Measurements from ENCODE around the gene ZCCHC14. TPM values are rescaled to one million over a fixed set of nuclear protein-coding genes. Genes with fewer than 3 reads are reported as not detected.
A peak's percentile ranks its signal among the peaks of the same experiment; 100 is the strongest.
"Not testable (repeated sequence)": the region's sequence is repeated elsewhere in the genome, so short reads cannot be mapped to it uniquely, and the experiment has no call there.

The ZCCHC14 gene
- total and polyA plus RNA-seq, 5 donors: 11.1 to 29.4 (median 22.8) TPM

DNA sequence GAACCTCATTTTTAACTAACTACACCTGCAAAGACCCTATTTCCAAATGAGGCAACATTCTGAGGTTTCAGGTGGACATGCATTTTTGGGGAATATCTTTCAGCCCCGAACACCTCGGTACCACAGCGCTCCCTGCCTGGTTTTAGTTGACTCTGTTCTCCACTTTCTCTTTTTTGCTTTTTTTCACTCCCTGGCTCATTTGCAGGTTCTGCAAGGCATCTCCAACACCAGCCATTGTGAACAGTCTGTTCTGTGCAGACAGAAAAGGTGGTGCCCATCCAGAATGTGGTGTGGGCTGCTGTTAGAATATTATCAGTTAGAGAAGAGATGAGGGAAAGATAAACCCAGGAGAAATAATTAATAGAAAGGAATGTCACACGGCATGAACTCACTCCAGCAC lies 32.5 kb upstream of the ZCCHC14 start:
- ATAC-seq (no peak), DNase-seq (no peak)
- intact Hi-C loops (cut with DNase I): no loop called here
- Histone ChIP-seq H3K27ac (ENCODE audit: low read length) (no peak overlapping the region), H3K4me1 (ENCODE audit: control insufficient read depth, insufficient read depth, low read length) (peaks cover under 1% of the 10 kb centered on the region), H3K27me3 (ENCODE audit: control insufficient read depth, insufficient read depth) (no peaks in the 10 kb centered on the region), H3K4me3 (ENCODE audit: low read length) (no peak overlapping the region), H3K9me3 (ENCODE audit: control insufficient read depth, low read length) (peaks cover 1% of the 10 kb centered on the region)
- 62% methylated on average over 4 of the region's 4 CpGs for WGBS

DNA sequence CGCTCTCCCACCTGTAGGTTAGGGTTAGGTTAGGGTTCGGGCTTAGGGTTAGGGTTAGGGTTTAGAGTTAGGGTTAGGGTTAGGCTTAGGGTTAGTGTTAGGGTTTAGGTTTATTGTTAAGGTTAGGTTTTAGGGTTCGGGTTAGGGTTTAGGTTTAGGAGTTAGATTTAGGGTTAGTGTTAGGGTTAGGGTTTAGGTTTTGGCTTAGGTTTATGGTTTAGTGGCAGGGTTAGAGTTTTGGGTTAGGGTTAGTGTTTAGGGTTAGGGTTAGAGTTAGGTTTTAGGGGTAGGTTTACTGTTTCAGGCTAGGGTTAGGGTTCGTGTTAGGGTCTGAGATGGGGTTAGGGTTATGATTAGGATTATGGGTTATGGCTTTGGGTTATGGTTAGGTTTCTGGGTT lies 31.6 kb upstream of the ZCCHC14 start:
- ATAC-seq (no peak), DNase-seq (no peak)
- 84% methylated on average over 4 of the region's 4 CpGs for WGBS
- H3K27ac ChIP-seq (ENCODE audit: low read length): no peak overlapping the region
- no peak overlapping the region for H3K4me3 ChIP-seq (ENCODE audit: low read length)
- H3K9me3 ChIP-seq (ENCODE audit: control insufficient read depth, low read length): peaks cover 1% of the 10 kb centered on the region
- H3K27me3 ChIP-seq (ENCODE audit: control insufficient read depth, insufficient read depth): no peaks in the 10 kb centered on the region
- peaks cover 3% of the 10 kb centered on the region for H3K4me1 ChIP-seq (ENCODE audit: control insufficient read depth, insufficient read depth, low read length)
- intact Hi-C loops (cut with DNase I): no loop called here

DNA sequence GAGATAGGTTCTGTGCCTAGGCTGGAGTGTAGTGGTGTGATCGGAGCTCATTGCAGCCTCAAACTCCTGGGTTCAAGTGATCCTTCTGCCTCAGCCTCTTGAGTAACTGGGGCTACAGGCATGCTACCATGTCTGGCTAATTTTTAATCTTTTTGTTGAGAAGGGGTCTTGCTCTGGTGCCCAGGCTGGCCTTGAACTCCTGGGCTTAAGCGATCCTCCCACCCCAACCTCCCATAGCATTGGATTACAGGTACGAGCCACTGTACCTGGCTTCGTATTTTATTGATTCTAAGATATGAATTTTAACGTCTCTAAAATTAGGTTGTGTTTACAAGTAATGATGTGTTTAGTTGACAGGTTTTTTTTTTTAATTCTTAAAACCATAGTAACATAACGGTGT lies 30.8 kb upstream of the ZCCHC14 start:
- H3K27ac ChIP-seq (ENCODE audit: low read length); H3K4me3 ChIP-seq (ENCODE audit: low read length); H3K9me3 ChIP-seq (ENCODE audit: control insufficient read depth, low read length); DNase-seq; H3K4me1 ChIP-seq (ENCODE audit: control insufficient read depth, insufficient read depth, low read length); ATAC-seq; H3K27me3 ChIP-seq (ENCODE audit: control insufficient read depth, insufficient read depth); intact Hi-C loops (cut with DNase I): not testable (repeated sequence)
- WGBS: 92% methylated on average over 6 of the region's 6 CpGs

DNA sequence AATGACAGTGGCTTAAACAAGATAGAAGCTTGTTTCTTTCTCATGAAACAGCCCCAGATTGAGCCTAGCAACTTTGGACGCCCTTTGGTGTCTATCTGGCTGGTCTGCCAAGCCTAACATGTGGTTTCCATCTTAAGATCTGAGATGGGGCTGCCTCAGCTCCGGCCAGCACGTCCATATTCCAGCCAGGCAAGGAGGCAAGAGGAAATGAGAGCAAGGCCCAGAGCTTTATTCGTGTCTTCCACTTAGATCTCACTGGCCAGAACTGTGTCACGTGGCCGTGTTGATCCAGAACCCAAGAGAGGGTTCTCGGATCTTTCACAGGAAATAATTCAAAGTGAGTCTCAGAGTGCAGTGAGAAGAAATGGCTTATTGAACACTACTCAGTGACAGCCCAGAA lies 28.9 kb upstream of the ZCCHC14 start:
- intact Hi-C loops (cut with DNase I); H3K4me3 ChIP-seq (ENCODE audit: low read length); H3K9me3 ChIP-seq (ENCODE audit: control insufficient read depth, low read length); H3K27ac ChIP-seq (ENCODE audit: low read length); H3K27me3 ChIP-seq (ENCODE audit: control insufficient read depth, insufficient read depth); ATAC-seq: not testable (repeated sequence)
- peak; percentile 49 to 82 (median 69) for DNase-seq
- peaks cover 10% of the 10 kb centered on the region for H3K4me1 ChIP-seq (ENCODE audit: control insufficient read depth, insufficient read depth, low read length)
- WGBS: 49% methylated on average over 7 of the region's 7 CpGs

DNA sequence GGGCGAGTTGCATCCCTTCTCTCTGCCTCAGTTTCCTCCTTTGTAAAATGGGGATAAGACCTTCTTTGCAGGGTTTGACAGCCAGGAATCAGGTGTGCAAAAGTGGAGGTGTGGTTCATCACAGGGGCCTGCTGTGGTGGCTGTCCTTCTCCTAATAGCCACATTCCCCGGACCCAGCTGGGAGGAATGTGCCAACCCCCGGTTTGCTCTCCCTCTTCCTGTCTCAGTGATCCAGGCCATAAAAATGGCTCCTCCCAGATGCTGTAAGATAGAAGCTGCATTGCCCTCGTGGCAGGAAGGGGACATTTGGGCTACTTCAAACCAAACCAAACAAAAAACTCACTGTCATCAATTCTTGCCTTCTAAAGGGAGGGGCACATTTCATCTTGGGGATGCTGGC lies 26.3 kb upstream of the ZCCHC14 start:
- H3K27me3 ChIP-seq (ENCODE audit: control insufficient read depth, insufficient read depth); DNase-seq; ATAC-seq; H3K4me3 ChIP-seq (ENCODE audit: low read length); H3K9me3 ChIP-seq (ENCODE audit: control insufficient read depth, low read length); intact Hi-C loops (cut with DNase I): not testable (repeated sequence)
- Histone ChIP-seq H3K27ac (ENCODE audit: low read length) (peak overlapping the region; percentile 73), H3K4me1 (ENCODE audit: control insufficient read depth, insufficient read depth, low read length) (peaks cover 14% of the 10 kb centered on the region)
- 28% methylated on average over 4 of the region's 4 CpGs for WGBS

DNA sequence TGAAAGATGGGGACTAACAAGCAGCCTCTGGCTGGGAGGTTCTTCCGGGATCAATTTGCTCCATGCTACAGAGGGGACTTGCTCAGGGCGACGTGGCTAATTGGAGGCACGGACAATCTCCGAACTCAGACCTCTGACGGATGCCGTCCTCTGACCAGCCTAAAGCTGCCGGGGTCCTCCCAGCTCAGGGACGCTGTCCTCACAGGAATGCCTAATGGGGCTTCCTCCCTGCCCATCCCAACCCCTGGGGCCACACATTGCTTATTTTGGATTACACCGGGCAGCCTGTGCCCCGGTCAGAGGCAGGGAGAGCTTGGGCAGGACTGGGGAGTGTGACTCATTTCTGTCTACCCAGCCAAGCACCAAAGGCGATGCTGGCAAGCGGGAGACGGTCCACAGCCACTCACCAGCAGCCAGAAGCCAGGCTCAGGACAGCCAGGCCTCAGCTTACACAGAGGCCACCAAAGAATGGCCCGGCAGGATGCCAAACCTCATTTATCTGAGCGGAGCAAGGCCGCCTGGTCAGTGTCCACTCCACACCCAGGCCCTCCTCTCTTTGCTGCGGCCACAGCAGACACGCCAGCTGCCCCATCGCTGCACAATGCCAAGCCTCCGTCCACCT lies 25.7 kb upstream of the ZCCHC14 start:
- H3K4me3 ChIP-seq (ENCODE audit: low read length): not testable (repeated sequence)
- WGBS: 44% methylated on average over 21 of the region's 21 CpGs

DNA sequence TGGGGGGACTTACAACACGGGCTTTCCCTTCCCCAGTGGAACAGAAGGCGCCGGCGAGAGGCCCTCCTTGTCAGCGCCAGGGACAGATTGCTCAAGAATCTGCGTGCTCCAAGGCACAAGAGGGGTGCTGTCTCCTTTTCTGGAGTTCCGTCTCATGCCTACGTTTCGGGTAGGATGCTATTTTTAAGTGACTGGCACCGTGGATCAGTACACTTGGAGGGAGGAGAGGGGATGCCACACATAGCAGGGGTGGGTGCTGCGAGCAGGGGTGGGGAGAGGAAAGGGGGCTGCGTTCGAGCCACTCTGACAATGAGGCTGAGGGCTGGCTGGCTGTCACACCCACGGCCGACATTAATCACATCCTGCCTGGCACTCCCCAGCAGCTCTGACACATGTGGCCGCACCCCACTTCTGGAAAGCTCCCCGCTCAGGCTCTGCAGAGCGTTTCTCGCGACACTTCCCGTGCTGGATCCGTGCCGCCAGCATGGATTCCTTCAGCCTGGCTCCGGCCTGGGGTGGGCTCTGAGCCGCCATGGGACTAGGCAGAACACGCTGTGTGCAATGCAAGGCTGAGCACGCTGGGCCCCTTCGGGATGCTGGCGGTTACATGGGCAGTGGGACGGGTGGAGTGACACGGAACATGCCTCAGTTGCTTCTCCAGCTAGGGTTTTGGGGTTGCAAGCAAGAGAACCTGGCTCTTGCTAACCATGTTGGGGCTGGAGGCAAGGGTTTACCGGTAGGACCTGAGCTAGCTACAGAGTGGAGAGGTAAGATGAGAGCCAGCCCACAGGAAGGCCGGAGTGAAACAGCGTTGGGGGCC lies 25.0 kb upstream of the ZCCHC14 start:
- H3K4me3 ChIP-seq (ENCODE audit: low read length); intact Hi-C loops (cut with DNase I); H3K9me3 ChIP-seq (ENCODE audit: control insufficient read depth, low read length); H3K27me3 ChIP-seq (ENCODE audit: control insufficient read depth, insufficient read depth): not testable (repeated sequence)
- Histone ChIP-seq H3K27ac (ENCODE audit: low read length) (peak overlapping the region; percentile 99), H3K4me1 (ENCODE audit: control insufficient read depth, insufficient read depth, low read length) (peaks cover 14% of the 10 kb centered on the region)
- ATAC-seq: peak; percentile 75 to 89
- 32% methylated on average over 32 of the region's 34 CpGs for WGBS
- peak; percentile 92 to 93 (median 93) for DNase-seq

More for the DNA sequence above, 25.7 kb upstream of the ZCCHC14 start:
- intact Hi-C loops (cut with DNase I); H3K27me3 ChIP-seq (ENCODE audit: control insufficient read depth, insufficient read depth); H3K9me3 ChIP-seq (ENCODE audit: control insufficient read depth, low read length): not testable (repeated sequence)
- DNase-seq (peak; percentile 92 to 96 (median 94)), ATAC-seq (peak; percentile 84 to 90)
- Histone ChIP-seq H3K4me1 (ENCODE audit: control insufficient read depth, insufficient read depth, low read length) (peaks cover 14% of the 10 kb centered on the region), H3K27ac (ENCODE audit: low read length) (peak overlapping the region; percentile 73)

DNA sequence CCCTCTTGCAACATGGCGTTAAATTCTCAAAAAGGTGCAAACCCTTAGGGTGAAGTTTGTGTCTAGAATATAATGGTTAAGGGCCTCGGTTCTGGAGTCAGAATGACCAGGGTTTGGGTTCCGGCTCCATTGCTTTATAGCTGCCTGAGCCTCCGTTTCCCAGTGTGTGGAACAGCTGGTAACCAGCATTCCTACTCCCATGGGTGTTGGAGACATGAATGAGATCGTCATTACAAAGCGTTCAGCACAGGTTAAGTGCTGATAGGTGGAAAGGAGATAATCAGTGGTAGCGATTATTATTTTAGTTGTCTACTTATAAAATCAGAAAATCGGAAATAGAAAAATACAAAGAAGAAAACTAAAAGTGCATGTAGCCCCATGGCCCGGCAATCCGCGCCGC lies 23.5 kb upstream of the ZCCHC14 start:
- DNase-seq (no peak), ATAC-seq (no peak)
- H3K4me3 ChIP-seq (ENCODE audit: low read length): no peak overlapping the region
- peaks cover 14% of the 10 kb centered on the region for H3K4me1 ChIP-seq (ENCODE audit: control insufficient read depth, insufficient read depth, low read length)
- H3K27me3 ChIP-seq (ENCODE audit: control insufficient read depth, insufficient read depth): no peaks in the 10 kb centered on the region
- peak overlapping the region; percentile 85 for H3K27ac ChIP-seq (ENCODE audit: low read length)
- 76% methylated on average over 12 of the region's 12 CpGs for WGBS
- intact Hi-C loops (cut with DNase I): no loop called here
- no peaks in the 10 kb centered on the region for H3K9me3 ChIP-seq (ENCODE audit: control insufficient read depth, low read length)

DNA sequence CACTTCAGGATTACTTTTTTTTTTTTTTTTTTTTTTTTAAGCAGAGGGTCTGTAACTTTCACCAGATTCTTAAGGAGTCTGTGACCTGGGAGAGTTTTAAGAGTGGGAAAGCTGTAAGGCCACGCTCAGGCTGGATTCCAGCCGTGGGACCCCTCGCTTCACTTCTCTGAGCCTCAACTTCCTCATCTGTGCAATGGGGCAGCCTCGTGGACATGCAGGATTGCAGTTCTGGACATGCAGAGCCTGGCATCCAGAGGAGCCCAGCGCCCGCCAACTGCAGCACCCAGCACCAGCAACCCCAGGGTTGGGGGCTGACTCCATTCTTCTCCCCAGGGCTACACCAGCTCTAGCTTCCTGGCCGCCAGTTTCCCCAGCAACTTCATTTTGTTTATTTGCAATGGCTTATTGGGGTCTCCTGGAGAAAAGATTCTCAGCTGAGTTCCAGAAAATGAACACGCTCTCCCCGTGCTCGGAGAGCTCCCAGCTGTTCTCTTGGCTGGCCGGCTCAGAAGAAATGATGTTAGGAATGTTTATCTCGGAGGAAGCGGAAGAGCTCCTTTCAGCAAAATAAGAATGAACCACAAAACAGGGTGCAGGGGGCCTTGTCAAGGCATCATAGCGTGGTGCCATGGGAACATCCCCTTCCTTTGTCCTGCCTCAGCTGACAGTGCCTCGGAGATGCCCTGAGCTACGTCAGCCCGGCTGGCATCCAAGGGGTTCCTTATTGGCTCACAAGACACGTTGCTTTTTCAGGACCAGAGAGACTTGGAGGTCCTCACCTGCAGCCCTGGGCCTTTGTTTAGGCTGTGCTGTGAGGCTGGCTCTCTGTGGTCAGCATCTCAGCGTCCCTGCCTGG lies 22.9 kb upstream of the ZCCHC14 start:
- H3K4me1 ChIP-seq (ENCODE audit: control insufficient read depth, insufficient read depth, low read length): peaks cover 14% of the 10 kb centered on the region
- H3K27me3 ChIP-seq (ENCODE audit: control insufficient read depth, insufficient read depth): no peaks in the 10 kb centered on the region
- intact Hi-C loops (cut with DNase I): no loop called here
- 64% methylated on average over 19 of the region's 19 CpGs for WGBS
- peak overlapping the region; percentile 85 for H3K27ac ChIP-seq (ENCODE audit: low read length)
- no peak for ATAC-seq
- H3K4me3 ChIP-seq (ENCODE audit: low read length): no peak overlapping the region
- DNase-seq: peak in 1 of 3 donors; percentile 67
- no peaks in the 10 kb centered on the region for H3K9me3 ChIP-seq (ENCODE audit: control insufficient read depth, low read length)

DNA sequence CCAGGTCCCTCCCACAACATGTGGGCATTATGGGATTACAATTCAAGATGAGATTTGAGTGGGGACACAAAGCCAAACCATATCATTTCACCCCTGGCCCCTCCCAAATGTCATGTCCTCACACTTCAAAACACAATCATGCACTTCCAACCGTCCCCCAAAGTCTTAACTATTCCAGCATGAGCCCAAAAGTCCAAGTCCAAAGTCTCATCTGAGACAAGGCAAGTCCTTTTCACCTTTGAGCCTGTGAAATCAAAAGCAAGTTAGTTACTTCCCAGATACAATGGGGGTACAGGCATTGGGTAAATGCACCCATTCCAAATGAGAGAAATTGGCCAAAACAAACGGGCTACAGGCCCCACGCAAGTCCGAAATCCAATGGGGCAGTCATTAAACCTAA lies 17.0 kb upstream of the ZCCHC14 start:
- H3K27ac ChIP-seq (ENCODE audit: low read length); H3K4me3 ChIP-seq (ENCODE audit: low read length); H3K4me1 ChIP-seq (ENCODE audit: control insufficient read depth, insufficient read depth, low read length); DNase-seq; H3K27me3 ChIP-seq (ENCODE audit: control insufficient read depth, insufficient read depth); ATAC-seq; H3K9me3 ChIP-seq (ENCODE audit: control insufficient read depth, low read length): not testable (repeated sequence)
- intact Hi-C loops (cut with DNase I): loop anchor here in 1 of 4 donors (10.0 kb wide), 1 partner anchor 95 kb away; no protein-coding TSS in a partner anchor
- 92% methylated on average over 4 of the region's 4 CpGs for WGBS

Measured in right cardiac atrium (tissue), 5 donors.